ENCODE results near the gene ZMYM2. TPM values are rescaled to one million over a fixed set of nuclear protein-coding genes. Genes with fewer than 3 reads are reported as not detected.

The ZMYM2 gene
- total and polyA plus RNA-seq, 7 donors = 10.4 to 70.3 (median 64.6) TPM

GRCh38 chr13:20044086-20044485 is 85.6 kb downstream of the ZMYM2 start:
- intact Hi-C loops (cut with DNase I) = no loop called here
- Histone ChIP-seq H3K4me3 (no peak overlapping the region), H3K27ac (no peak overlapping the region), H3K4me1 (peaks cover 0 to 4% (median 1%) of the 10 kb centered on the region in 4 donors), H3K36me3 (peaks cover 0 to 50% (median 8%) of the 10 kb centered on the region in 4 donors), H3K27me3 (no peaks in the 10 kb centered on the region), H3K9me3 (peaks cover 0 to 2% (median 0%) of the 10 kb centered on the region in 4 donors)
- TF ChIP-seq EP300 (IDR thresholded peaks at IDR 0.05) (no peak), CTCF (IDR thresholded peaks at IDR 0.05) (no peak), POLR2A (IDR thresholded peaks at IDR 0.05) (no peak), POLR2AphosphoS5 (IDR thresholded peaks at IDR 0.05) (no peak)
- 98 to 100% methylated on average over 1 of the region's 1 CpG for whole genome bisulfite sequencing, 2 donors
- DNase-seq = no peak

GRCh38 chr13:20045950-20046548 is 87.5 kb downstream of the ZMYM2 start:
- H3K4me1 ChIP-seq = peaks cover 0 to 13% (median 5%) of the 10 kb centered on the region in 4 donors
- no peak overlapping the region for H3K27ac ChIP-seq
- DNase-seq = no peak
- H3K9me3 ChIP-seq = no peaks in the 10 kb centered on the region
- no peak for TF ChIP-seq POLR2A (IDR thresholded peaks at IDR 0.05)
- TF ChIP-seq CTCF (IDR thresholded peaks at IDR 0.05) = no peak
- TF ChIP-seq EP300 (IDR thresholded peaks at IDR 0.05) = no peak
- WGBS, 2 donors = 66 to 89% methylated on average over 2 of the region's 2 CpGs
- no peaks in the 10 kb centered on the region for H3K27me3 ChIP-seq
- no peak overlapping the region for H3K4me3 ChIP-seq
- intact Hi-C loops (cut with DNase I) = no loop called here
- H3K36me3 ChIP-seq = peaks cover 0 to 43% (median 8%) of the 10 kb centered on the region in 4 donors

DNA sequence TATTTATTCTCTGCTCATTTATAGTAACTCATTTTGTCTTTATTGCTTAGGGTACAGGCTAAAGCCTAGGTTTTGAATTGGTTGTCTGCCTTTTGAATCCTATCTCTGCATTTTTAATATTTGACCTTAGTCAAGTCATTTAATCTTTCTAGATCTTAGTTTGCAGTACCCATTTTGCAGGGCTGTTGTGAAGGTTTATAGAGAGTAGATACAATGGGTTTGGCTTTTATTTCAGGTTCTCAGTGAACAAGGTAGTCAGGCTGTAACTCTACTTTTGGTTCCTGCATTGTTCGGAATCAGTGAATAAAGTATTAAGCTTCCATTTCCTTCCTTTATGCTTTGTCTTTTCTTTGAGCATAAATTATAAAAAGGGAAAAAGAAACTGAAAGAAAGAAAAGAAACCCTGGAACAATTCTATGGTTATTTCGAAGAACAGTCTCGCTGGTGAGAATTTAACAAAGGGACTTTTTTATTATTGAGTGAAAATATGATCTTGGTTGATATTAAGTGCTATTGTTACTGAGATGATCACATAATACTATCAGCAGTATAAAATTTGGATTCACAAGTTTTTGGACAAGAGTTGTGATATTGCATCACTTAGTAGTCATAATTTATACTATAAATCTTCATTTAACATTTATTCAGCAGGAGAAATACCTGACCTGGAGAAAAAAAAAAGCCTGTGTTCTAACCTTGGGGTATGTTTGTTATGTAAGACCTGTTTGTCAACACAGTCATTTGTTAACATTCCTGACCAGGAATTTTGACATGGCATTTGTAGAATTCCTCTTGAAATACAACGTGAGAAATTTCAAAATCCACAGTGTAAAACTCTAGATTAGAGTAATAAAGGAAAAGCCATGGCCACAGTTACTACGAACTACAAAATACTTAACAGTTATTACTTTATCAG is 91.3 kb downstream of the ZMYM2 start:
- TF ChIP-seq POLR2AphosphoS5 (IDR thresholded peaks at IDR 0.05) = no peak
- no peak for TF ChIP-seq CTCF (IDR thresholded peaks at IDR 0.05)
- no peak for TF ChIP-seq POLR2A (IDR thresholded peaks at IDR 0.05)
- no peak for TF ChIP-seq EP300 (IDR thresholded peaks at IDR 0.05)
- Histone ChIP-seq H3K9me3 (no peaks in the 10 kb centered on the region), H3K36me3 (peaks cover 0 to 42% (median 0%) of the 10 kb centered on the region in 4 donors), H3K27ac (no peak overlapping the region), H3K4me1 (peaks cover 0 to 13% (median 5%) of the 10 kb centered on the region in 4 donors), H3K4me3 (no peak overlapping the region), H3K27me3 (no peaks in the 10 kb centered on the region)
- no peak for DNase-seq
- 67 to 85% methylated on average over 5 of the region's 5 CpGs for WGBS, 2 donors
- intact Hi-C loops (cut with DNase I) = no loop called here

DNA sequence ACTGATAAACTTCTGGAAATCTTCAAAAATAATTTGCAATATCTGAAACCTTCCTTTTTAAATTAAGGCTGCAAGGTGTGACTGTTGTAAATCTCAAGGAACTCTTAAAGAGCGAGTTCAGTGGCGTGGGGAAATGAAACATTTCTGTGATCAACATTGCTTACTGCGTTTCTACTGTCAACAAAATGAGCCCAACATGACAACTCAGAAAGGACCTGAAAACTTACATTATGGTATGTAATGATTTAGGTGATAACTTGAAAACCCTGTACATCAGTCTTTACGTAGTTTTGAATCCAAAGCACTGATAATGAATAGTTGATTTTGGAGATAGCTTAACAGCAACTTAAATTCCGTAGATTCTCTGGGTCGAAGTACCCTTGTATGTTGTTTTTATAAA is 92.8 kb downstream of the ZMYM2 start:
- H3K4me1 ChIP-seq = peaks cover 0 to 13% (median 5%) of the 10 kb centered on the region in 4 donors
- no peak for DNase-seq

More for the DNA sequence above, 92.8 kb downstream of the ZMYM2 start:
- no peaks in the 10 kb centered on the region for H3K27me3 ChIP-seq
- H3K36me3 ChIP-seq = peaks cover 0 to 44% (median 0%) of the 10 kb centered on the region in 4 donors
- no peaks in the 10 kb centered on the region for H3K9me3 ChIP-seq
- WGBS, 2 donors = 79 to 89% methylated on average over 6 of the region's 6 CpGs
- TF ChIP-seq CTCF (IDR thresholded peaks at IDR 0.05) = no peak
- no peak for TF ChIP-seq POLR2A (IDR thresholded peaks at IDR 0.05)
- TF ChIP-seq POLR2AphosphoS5 (IDR thresholded peaks at IDR 0.05) = no peak
- no peak for TF ChIP-seq EP300 (IDR thresholded peaks at IDR 0.05)
- intact Hi-C loops (cut with DNase I) = no loop called here
- no peak overlapping the region for H3K27ac ChIP-seq
- no peak overlapping the region for H3K4me3 ChIP-seq
